ENCODE data around the gene ZNF165. TPM values are rescaled to one million over a fixed set of nuclear protein-coding genes. Genes with fewer than 3 reads are reported as not detected.

ZNF165 gene
- total RNA-seq, 2 experiments from 2014 or later: 2.6 to 3.1 TPM

DNA sequence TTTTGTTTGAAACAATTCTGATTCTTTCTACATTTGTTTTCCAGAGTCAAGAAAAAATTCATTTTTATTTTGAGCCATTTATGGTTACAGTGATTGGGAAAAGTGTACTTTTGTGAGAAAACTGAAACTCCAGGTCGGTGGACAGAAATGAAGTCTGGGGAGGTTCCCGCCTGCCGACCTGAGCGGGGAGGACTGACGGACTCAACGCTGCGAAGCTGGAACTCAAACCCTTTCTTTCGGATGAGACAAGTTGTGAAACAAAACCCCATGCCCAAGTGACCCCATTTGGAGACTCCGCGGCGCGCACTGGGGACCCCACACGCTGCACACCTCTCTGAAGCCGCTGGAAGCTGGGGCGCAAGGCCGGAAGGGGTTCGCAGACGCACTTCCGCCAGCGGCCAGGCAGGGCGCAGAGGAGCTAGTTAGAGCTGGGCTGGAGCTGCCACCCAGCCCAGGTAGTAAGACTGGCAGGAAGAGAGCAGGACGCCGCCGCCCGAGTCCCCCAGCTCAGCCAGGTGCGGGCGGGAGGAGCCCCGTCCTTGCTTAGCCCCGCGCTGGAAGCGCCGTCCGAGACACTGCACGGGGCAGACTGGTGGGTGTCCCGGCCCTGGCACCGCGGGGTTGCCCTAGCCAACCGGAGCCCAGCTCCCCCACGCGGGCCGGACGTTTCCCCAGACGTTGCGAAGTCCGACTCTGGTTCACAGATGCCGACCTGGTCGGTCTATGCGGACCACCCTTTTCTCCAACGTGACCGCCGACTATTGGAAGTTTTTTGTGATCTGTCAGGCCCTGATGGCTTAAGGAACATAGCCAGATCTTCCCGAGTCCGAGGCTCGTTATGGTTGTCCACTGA is 24.2 kb downstream of the ZNF165 start:
- Histone ChIP-seq H3K9me3 (ENCODE audit: low read length) (no peaks in the 10 kb centered on the region), H2AFZ (ENCODE audit: low read length) (peak overlapping the region; percentile 96), H3K4me2 (ENCODE audit: low read length) (peak overlapping the region; percentile 82), H3K4me3 (ENCODE audit: low read depth, low read length, poor library complexity, severe bottlenecking) (peak overlapping the region; percentile 71), H3K9me2 (ENCODE audit: insufficient read depth, low read length) (no peaks in the 10 kb centered on the region), H3K36me3 (ENCODE audit: insufficient read depth, low read length) (no peaks in the 10 kb centered on the region), H3K27ac (ENCODE audit: low read depth, low read length, poor library complexity, severe bottlenecking) (peak overlapping the region; percentile 44), H4K20me1 (ENCODE audit: insufficient read depth, low read length) (no peaks in the 10 kb centered on the region), H3K79me2 (ENCODE audit: insufficient read depth, low read depth, low read length) (no peaks in the 10 kb centered on the region), H3K4me1 (ENCODE audit: insufficient read depth, low read length, poor library complexity, severe bottlenecking) (peaks cover 23% of the 10 kb centered on the region)
- peak; percentile 90 for DNase-seq (ENCODE audit: low spot score)
- no peak for TF ChIP-seq EZH2phosphoT487 (IDR thresholded peaks at IDR 0.05; ENCODE audit: borderline replicate concordance, low read depth, low read length)
- TF ChIP-seq CTCF (conservative IDR thresholded peaks at IDR 0.05; ENCODE audit: low read length): peak; percentile 68
- POLR2A ChIA-PET: interaction anchor here (0.5 to 2.2 kb wide), 11 partner anchors 12 to 957 kb away, joined by 3 to 17 read pairs (median 4); partner anchors contain the start of genes ZKSCAN8 and ZSCAN16
- intact Hi-C loops (cut with micrococcal nuclease; ENCODE audit: unreplicated experiment): loop anchor here (1.0 to 2.0 kb wide), 3 partner anchors 20 to 33 kb away; partner anchors contain the start of genes ZNF165 and ZSCAN16
- BruUV-seq (replicated peaks): TSS peak; percentile 92
- CTCF ChIA-PET (ENCODE audit: unreplicated experiment): no interaction called here

DNA sequence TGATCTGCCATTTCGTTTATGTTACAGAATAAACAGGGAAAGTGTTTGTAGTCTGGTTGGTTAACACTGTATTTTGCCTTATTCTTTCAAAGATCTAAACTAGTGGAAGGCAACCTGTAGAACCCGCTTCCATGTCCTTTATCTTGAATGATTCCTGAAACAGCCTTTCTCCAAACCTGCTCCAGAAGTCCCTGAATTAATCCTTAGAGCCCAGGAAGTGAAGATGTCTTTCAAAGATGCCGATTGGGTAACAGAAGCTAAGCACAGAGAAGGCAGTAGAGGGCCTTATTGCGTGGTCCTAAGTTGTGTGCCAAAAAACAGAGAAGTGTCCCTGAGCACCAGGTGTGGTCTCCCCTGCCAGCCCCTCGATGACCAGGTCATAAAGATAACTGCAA is 24.9 kb downstream of the ZNF165 start:
- POLR2A ChIA-PET: interaction anchor here (0.6 to 2.2 kb wide), 12 partner anchors 10 to 298 kb away, joined by 3 to 17 read pairs (median 4); partner anchors contain the start of genes ZKSCAN8 and ZSCAN16
- no peaks in the 10 kb centered on the region for H3K79me2 ChIP-seq (ENCODE audit: insufficient read depth, low read depth, low read length)
- H3K4me2 ChIP-seq (ENCODE audit: low read length): peak overlapping the region; percentile 82
- H3K4me3 ChIP-seq (ENCODE audit: low read depth, low read length, poor library complexity, severe bottlenecking): peak overlapping the region; percentile 71
- peak; percentile 56 for DNase-seq (ENCODE audit: low spot score)
- TF ChIP-seq EZH2phosphoT487 (IDR thresholded peaks at IDR 0.05; ENCODE audit: borderline replicate concordance, low read depth, low read length) (no peak), CTCF (conservative IDR thresholded peaks at IDR 0.05; ENCODE audit: low read length) (0 out of 2 replicates have a peak, but pooled peaks have one; percentile 27)
- CTCF ChIA-PET (ENCODE audit: unreplicated experiment): no interaction called here
- intact Hi-C loops (cut with micrococcal nuclease; ENCODE audit: unreplicated experiment): loop anchor here (2.0 kb wide), 1 partner anchor 20 kb away; the partner anchor contains the start of gene ZSCAN16
- H3K36me3 ChIP-seq (ENCODE audit: insufficient read depth, low read length): no peaks in the 10 kb centered on the region
- H3K9me3 ChIP-seq (ENCODE audit: low read length): no peaks in the 10 kb centered on the region
- no peaks in the 10 kb centered on the region for H4K20me1 ChIP-seq (ENCODE audit: insufficient read depth, low read length)
- no TSS peak for BruUV-seq (replicated peaks)
- H3K27ac ChIP-seq (ENCODE audit: low read depth, low read length, poor library complexity, severe bottlenecking): peak overlapping the region; percentile 44
- peaks cover 23% of the 10 kb centered on the region for H3K4me1 ChIP-seq (ENCODE audit: insufficient read depth, low read length, poor library complexity, severe bottlenecking)
- H2AFZ ChIP-seq (ENCODE audit: low read length): peak overlapping the region; percentile 96
- H3K9me2 ChIP-seq (ENCODE audit: insufficient read depth, low read length): no peaks in the 10 kb centered on the region

Measured in OCI-LY7 (cell line).